Mesodermal cell (in vitro differentiated cells): ENCODE results near the gene FRS2.
A peak's percentile ranks its signal among the peaks of the same experiment; 100 is the strongest.

Experiments used
- H3K27ac ChIP-seq: 2 replicates; pipeline ENCODE4 v1.7.0; 2013; ENCODE audit warnings: mild to moderate bottlenecking, low read depth, low read length, moderate library complexity; ENCODE audit not compliant: severe bottlenecking
- H3K36me3 ChIP-seq: 2 replicates; pipeline ENCODE4 v1.7.1; 2013; ENCODE audit warnings: mild to moderate bottlenecking, low read length, moderate library complexity; ENCODE audit not compliant: control insufficient read depth, insufficient read depth
- H3K4me1 ChIP-seq: one replicate; pipeline ENCODE4 v1.7.1; 2013; ENCODE audit warnings: mild to moderate bottlenecking, low read length; ENCODE audit not compliant: insufficient read depth, control insufficient read depth, poor library complexity, severe bottlenecking
- H3K4me3 ChIP-seq: 2 replicates; pipeline ENCODE4 v1.7.0; 2013; ENCODE audit warnings: low read length, control low read depth, mild to moderate bottlenecking; ENCODE audit not compliant: insufficient read depth, poor library complexity, severe bottlenecking; ENCODE audit errors: extremely low read depth
- H3K9me3 ChIP-seq: 2 replicates; pipeline ENCODE4 v1.7.1; 2013; ENCODE audit warnings: mild to moderate bottlenecking, low read length, moderate library complexity; ENCODE audit not compliant: control insufficient read depth
- WGBS, 2 experiments: methylation state at CpG; one replicate each; pipeline ENCODE4 v1.1.5; 2013; ENCODE audit warnings: missing lambda C conversion rate in 2 of 2; ENCODE audit not compliant: insufficient coverage in 2 of 2; 5-methylcytosine and 5-hydroxymethylcytosine counted together

The FRS2 gene

GRCh38 chr12:69464428-69464827 is 5.8 kb upstream of the FRS2 start:
- Histone ChIP-seq H3K4me1 (no peaks in the 10 kb centered on the region), H3K4me3 (no peak overlapping the region), H3K36me3 (no peaks in the 10 kb centered on the region), H3K9me3 (no peaks in the 10 kb centered on the region), H3K27ac (no peak overlapping the region)
- WGBS, 2 experiments, result 76 to 92% methylated on average over 1 of the region's 1 CpG

- no peaks in the 10 kb centered on the region for H3K4me1 ChIP-seq
- H3K36me3 ChIP-seq, result no peaks in the 10 kb centered on the region
- 80% methylated on average over 1 of the region's 1 CpG; no CpG with 5 or more reads in 1 of the 2 experiments for whole genome bisulfite sequencing, 2 experiments
- H3K4me3 ChIP-seq, result no peak overlapping the region
- no peak overlapping the region for H3K27ac ChIP-seq
- no peaks in the 10 kb centered on the region for H3K9me3 ChIP-seq
Observed at GRCh38 chr12:69466867-69467266, 3.3 kb upstream of the FRS2 start.

GRCh38 chr12:69467366-69467765 is 2.8 kb upstream of the FRS2 start:
- no peak overlapping the region for H3K27ac ChIP-seq

GRCh38 chr12:69468237-69469026 is 1.8 kb upstream of the FRS2 start:
- Histone ChIP-seq H3K36me3 (no peaks in the 10 kb centered on the region), H3K4me1 (no peaks in the 10 kb centered on the region), H3K9me3 (no peaks in the 10 kb centered on the region), H3K27ac (peak overlapping the region; percentile 2), H3K4me3 (no peak overlapping the region)
- 50 to 73% methylated on average over 2 to 4 of the region's 7 CpGs for WGBS, 2 experiments

More at GRCh38 chr12:69467366-69467765, 2.8 kb upstream of the FRS2 start:
- Histone ChIP-seq H3K36me3 (no peaks in the 10 kb centered on the region), H3K4me1 (no peaks in the 10 kb centered on the region), H3K9me3 (no peaks in the 10 kb centered on the region), H3K4me3 (no peak overlapping the region)
- 92 to 94% methylated on average over 2 to 4 of the region's 4 CpGs for WGBS, 2 experiments

- Histone ChIP-seq H3K36me3 (no peaks in the 10 kb centered on the region), H3K27ac (peak overlapping the region; percentile 96), H3K4me3 (peak overlapping the region; percentile 88), H3K4me1 (no peaks in the 10 kb centered on the region), H3K9me3 (no peaks in the 10 kb centered on the region)
- 42 to 50% methylated on average over 6 of the region's 10 CpGs for WGBS, 2 experiments
Observed at GRCh38 chr12:69469854-69470188, 367 bp upstream of the FRS2 start.

- H3K4me1 ChIP-seq, result peaks cover 4% of the 10 kb centered on the region
- WGBS, 2 experiments, result 0% methylated on average over 1 to 3 of the region's 7 CpGs
- no peaks in the 10 kb centered on the region for H3K9me3 ChIP-seq
- H3K36me3 ChIP-seq, result no peaks in the 10 kb centered on the region
- peak overlapping the region; percentile 96 for H3K27ac ChIP-seq
- peak overlapping the region; percentile 88 for H3K4me3 ChIP-seq
Observed at GRCh38 chr12:69471076-69471430, 865 bp downstream of the FRS2 start.

GRCh38 chr12:69471667-69472385 is 1.6 kb downstream of the FRS2 start:
- Histone ChIP-seq H3K27ac (no peak overlapping the region), H3K9me3 (no peaks in the 10 kb centered on the region), H3K4me1 (peaks cover 8% of the 10 kb centered on the region), H3K4me3 (peak overlapping the region; percentile 88), H3K36me3 (no peaks in the 10 kb centered on the region)
- 100% methylated on average over 1 of the region's 5 CpGs for WGBS, 2 experiments

- Histone ChIP-seq H3K27ac (no peak overlapping the region), H3K9me3 (no peaks in the 10 kb centered on the region), H3K4me1 (peaks cover 8% of the 10 kb centered on the region), H3K36me3 (peaks cover 5% of the 10 kb centered on the region), H3K4me3 (no peak overlapping the region)
- WGBS, 2 experiments, result 82 to 100% methylated on average over 2 of the region's 2 CpGs
Observed at GRCh38 chr12:69473262-69473661, 3.1 kb downstream of the FRS2 start.

- Histone ChIP-seq H3K27ac (no peak overlapping the region), H3K4me1 (peaks cover 8% of the 10 kb centered on the region), H3K9me3 (no peaks in the 10 kb centered on the region), H3K36me3 (peaks cover 5% of the 10 kb centered on the region), H3K4me3 (no peak overlapping the region)
- no CpG with 5 or more reads among the region's 2 CpGs for WGBS, 2 experiments
Observed at GRCh38 chr12:69474456-69474855, 4.3 kb downstream of the FRS2 start.

- no peaks in the 10 kb centered on the region for H3K9me3 ChIP-seq
- no peak overlapping the region for H3K4me3 ChIP-seq
- 90 to 100% methylated on average over 2 to 3 of the region's 7 CpGs for WGBS, 2 experiments
- peak overlapping the region; percentile 23 for H3K27ac ChIP-seq
- peaks cover 5% of the 10 kb centered on the region for H3K36me3 ChIP-seq
- peaks cover 8% of the 10 kb centered on the region for H3K4me1 ChIP-seq
Observed at GRCh38 chr12:69475237-69475975, 5.2 kb downstream of the FRS2 start.
